Measurements from ENCODE around the gene FCHSD2. TPM values are rescaled to one million over a fixed set of nuclear protein-coding genes. Genes with fewer than 3 reads are reported as not detected.

FCHSD2 gene
- total and polyA plus RNA-seq, 2 of the 8 experiments (the other 6 are each of a cell fraction or from before 2014, with no cell fraction given) = 4.1 to 7.8 TPM

DNA sequence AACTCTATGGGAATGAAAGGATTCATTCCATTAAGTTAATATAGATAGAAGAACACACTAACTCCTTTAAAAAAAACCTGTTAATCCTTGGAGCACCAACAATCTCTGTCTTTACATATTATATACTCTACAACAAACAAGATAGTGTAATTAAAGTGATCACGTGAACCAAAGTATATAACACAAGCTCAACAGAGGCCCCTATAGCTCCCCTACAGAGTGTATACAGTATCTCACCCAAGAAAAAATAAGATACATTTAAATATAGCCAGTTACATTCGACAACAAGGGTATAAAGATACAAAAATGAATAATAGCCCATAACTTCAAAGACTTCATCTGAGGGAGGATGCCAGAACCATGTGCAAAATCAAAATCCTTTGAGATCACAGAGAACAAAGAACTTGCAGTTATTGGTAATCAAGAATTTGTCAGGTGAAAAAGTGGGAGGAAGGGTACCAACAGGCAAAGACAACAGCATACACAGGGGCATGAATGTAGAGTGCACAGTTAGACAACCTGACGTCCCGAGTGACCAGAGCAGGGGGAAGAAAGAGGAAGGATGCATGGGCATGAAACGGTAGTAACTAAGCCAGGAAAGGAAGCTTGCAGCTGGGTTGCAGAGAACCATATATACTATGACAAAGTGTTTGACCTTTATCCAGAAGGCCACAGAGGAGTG lies 4.7 kb downstream of the FCHSD2 start:
- H2AK5ac ChIP-seq (ENCODE audit: low read depth, low read length) = no peak overlapping the region
- H3K9ac ChIP-seq (replicated peaks in 1 of 4; ENCODE audit: extremely low read depth in 1 of 4, low read depth in 3 of 4, low read length in 3 of 4) = no peak overlapping the region
- no peak overlapping the region for H3K18ac ChIP-seq (ENCODE audit: extremely low read depth, low read length)
- no peaks in the 10 kb centered on the region for H3K79me2 ChIP-seq (ENCODE audit: control insufficient read depth in 1 of 2, insufficient read depth in 2 of 2, low read length in 2 of 2)
- H3K4me1 ChIP-seq (replicated peaks in 1 of 4; ENCODE audit: control insufficient read depth in 3 of 4, insufficient read depth in 4 of 4, low read length in 3 of 4) = peaks cover 0 to 5% (median 3%) of the 10 kb centered on the region in 4 experiments; a peak in 5 of 7 replicates
- H4K8ac ChIP-seq (ENCODE audit: extremely low read depth, insufficient read depth, low read length) = no peak overlapping the region
- DNase-seq (ENCODE audit: low read depth in 1 of 2, low spot score in 2 of 2) (no peak), FAIRE-seq (no peak)
- WGBS, 2 experiments (ENCODE audit: extremely low coverage in 1 of 2, insufficient coverage in 1 of 2, insufficient read length in 1 of 2, insufficient replicate concordance in 2 of 2, low coverage in 1 of 2, low lambda C conversion rate in 2 of 2, missing lambda C conversion rate in 1 of 2) = 93% methylated on average over 5 of the region's 5 CpGs; no CpG with 5 or more reads in 1 of the 2 experiments
- no peak overlapping the region for H3K56ac ChIP-seq (replicated peaks; ENCODE audit: insufficient read length, low read depth, low read length)
- no peak overlapping the region for H3K4me3 ChIP-seq (ENCODE audit: extremely low read depth in 1 of 4, insufficient read depth in 2 of 4, low read depth in 3 of 4, low read length in 4 of 4)
- H3K27me3 ChIP-seq (replicated peaks in 1 of 4; ENCODE audit: control insufficient read depth in 3 of 4, extremely low read depth in 1 of 4, insufficient read depth in 3 of 4, low read length in 3 of 4) = peaks cover 0 to 12% (median 6%) of the 10 kb centered on the region in 4 experiments; a peak in 3 of 7 replicates
- H4K5ac ChIP-seq (ENCODE audit: insufficient read length, low read depth, low read length) = no peak overlapping the region
- H2BK15ac ChIP-seq (ENCODE audit: low read length) = no peak overlapping the region
- H3K23me2 ChIP-seq (ENCODE audit: low read depth, low read length) = peaks cover 11% of the 10 kb centered on the region; the same call in 1 of the 2 replicates
- no peak overlapping the region for H3K27ac ChIP-seq (ENCODE audit: low read depth, low read length)
- no peak overlapping the region for H2BK20ac ChIP-seq (ENCODE audit: low read length)
- no peak overlapping the region for H3K14ac ChIP-seq (ENCODE audit: insufficient read length)
- POLR2A ChIA-PET (ENCODE audit: partially characterized antibody) = interaction anchor here (0.8 to 1.1 kb wide), 2 partner anchors 15 to 153 kb away, joined by 3 read pairs; no protein-coding TSS in a partner anchor
- H3K79me1 ChIP-seq (ENCODE audit: low read depth, low read length) = no peaks in the 10 kb centered on the region
- H3K9me3 ChIP-seq (ENCODE audit: insufficient read depth in 2 of 2, low read depth in 1 of 2, low read length in 1 of 2) = no peaks in the 10 kb centered on the region
- no peak overlapping the region for H2BK5ac ChIP-seq (ENCODE audit: low read depth, low read length)
- no peak overlapping the region for H4K91ac ChIP-seq (replicated peaks; ENCODE audit: insufficient read length, low read length)
- H2BK12ac ChIP-seq (ENCODE audit: low read depth, low read length) = no peak overlapping the region
- no peaks in the 10 kb centered on the region for H4K20me1 ChIP-seq (replicated peaks in 1 of 2; ENCODE audit: control insufficient read depth in 1 of 2, insufficient read depth in 2 of 2, low read length in 2 of 2)
- H3K23ac ChIP-seq (ENCODE audit: insufficient read length) = no peak overlapping the region
- no peak overlapping the region for H2AFZ ChIP-seq (ENCODE audit: low read length)
- CTCF ChIA-PET (ENCODE audit: partially characterized antibody) = interaction anchor here (0.6 to 2.7 kb wide), 6 partner anchors 8 to 214 kb away, joined by 3 to 8 read pairs (median 3); no protein-coding TSS in a partner anchor
- no peaks in the 10 kb centered on the region; a peak in 1 of 8 replicates for H3K36me3 ChIP-seq (ENCODE audit: control insufficient read depth in 2 of 4, insufficient read depth in 4 of 4, low read length in 3 of 4)
- no peak overlapping the region for H3K4ac ChIP-seq (replicated peaks; ENCODE audit: insufficient read length, low read depth, low read length)
- no peak overlapping the region for H2BK120ac ChIP-seq (replicated peaks; ENCODE audit: low read depth, low read length)
- H3K4me2 ChIP-seq (ENCODE audit: insufficient read depth in 1 of 2, low read depth in 2 of 2, low read length in 2 of 2) = no peak overlapping the region
- TF ChIP-seq FOSL1 (IDR thresholded peaks at IDR 0.05; ENCODE audit: insufficient read depth, low read depth, low read length) (no peak), POLR2A (IDR thresholded peaks at IDR 0.05; ENCODE audit: control extremely low read depth in 1 of 2, low read depth in 2 of 2, low read length in 2 of 2) (no peak), CBX8 (IDR thresholded peaks at IDR 0.05; ENCODE audit: borderline replicate concordance, low read depth, low read length) (no peak), CREB1 (IDR thresholded peaks at IDR 0.05) (no peak), PHF8 (conservative IDR thresholded peaks at IDR 0.05; ENCODE audit: low read depth, low read length) (no peak), TAF7 (optimal IDR thresholded peaks at IDR 0.05; ENCODE audit: borderline replicate concordance, low read depth, low read length) (no peak), TBP (IDR thresholded peaks at IDR 0.05; ENCODE audit: low read depth, low read length) (no peak), SP4 (IDR thresholded peaks at IDR 0.05; ENCODE audit: low read length) (no peak), RBBP5 (IDR thresholded peaks at IDR 0.05; ENCODE audit: borderline replicate concordance, low read depth, low read length) (no peak), CEBPB (IDR thresholded peaks at IDR 0.05; ENCODE audit: low read depth, low read length) (no peak)
- TF ChIP-seq, protein P1, sequence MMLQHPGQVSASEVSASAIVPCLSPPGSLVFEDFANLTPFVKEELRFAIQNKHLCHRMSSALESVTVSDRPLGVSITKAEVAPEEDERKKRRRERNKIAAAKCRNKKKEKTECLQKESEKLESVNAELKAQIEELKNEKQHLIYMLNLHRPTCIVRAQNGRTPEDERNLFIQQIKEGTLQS (IDR thresholded peaks at IDR 0.05; ENCODE audit: insufficient read depth, low read depth, low read length) = no peak
- TF ChIP-seq, protein P2, sequence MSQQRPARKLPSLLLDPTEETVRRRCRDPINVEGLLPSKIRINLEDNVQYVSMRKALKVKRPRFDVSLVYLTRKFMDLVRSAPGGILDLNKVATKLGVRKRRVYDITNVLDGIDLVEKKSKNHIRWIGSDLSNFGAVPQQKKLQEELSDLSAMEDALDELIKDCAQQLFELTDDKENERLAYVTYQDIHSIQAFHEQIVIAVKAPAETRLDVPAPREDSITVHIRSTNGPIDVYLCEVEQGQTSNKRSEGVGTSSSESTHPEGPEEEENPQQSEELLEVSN (IDR thresholded peaks at IDR 0.05) = no peak
